WTC11 (cell line): Measurements from ENCODE around the gene SPSB2. TPM values are rescaled to one million over a fixed set of nuclear protein-coding genes. Genes with fewer than 3 reads are reported as not detected.
A peak's percentile ranks its signal among the peaks of the same experiment; 100 is the strongest.

ENCODE experiments used
- ELF4 ChIP-seq: sonication (generic); formaldehyde crosslinking; IDR thresholded peaks from 2 replicates; pipeline ENCODE4 v1.8.1; 2022; ENCODE audit warnings: low read depth, mild to moderate bottlenecking, moderate library complexity, missing genetic modification reagents
- ERG ChIP-seq: fragments of 250-450 bp; sonication (Bioruptor Pico); IDR thresholded peaks from 2 replicates; pipeline ENCODE4 v1.8.0; 2021; ENCODE audit warnings: mild to moderate bottlenecking
- ESRRA ChIP-seq: sonication (generic); formaldehyde crosslinking; IDR thresholded peaks from 2 replicates; pipeline ENCODE4 v1.8.1; 2022; ENCODE audit warnings: mild to moderate bottlenecking, missing genetic modification reagents, borderline replicate concordance
- GRHL2 ChIP-seq: fragments of 250-450 bp; sonication (Bioruptor Pico); IDR thresholded peaks from 2 replicates; pipeline ENCODE4 v1.8.0; 2022; ENCODE audit warnings: mild to moderate bottlenecking, moderate library complexity; ENCODE audit not compliant: insufficient replicate concordance, severe bottlenecking
- JAZF1 ChIP-seq: fragments of 250-450 bp; sonication (Bioruptor Pico); IDR thresholded peaks from 2 replicates; pipeline ENCODE4 v1.9.0; 2021; ENCODE audit warnings: moderate library complexity, mild to moderate bottlenecking, inconsistent platforms
- NFE2L1 ChIP-seq: sonication (generic); formaldehyde crosslinking; IDR thresholded peaks from 2 replicates; pipeline ENCODE4 v1.8.1; 2023; ENCODE audit warnings: missing genetic modification reagents
- NR3C1 ChIP-seq: sonication (generic); formaldehyde crosslinking; conservative IDR thresholded peaks from 2 replicates; pipeline ENCODE4 v1.8.1; 2023; ENCODE audit warnings: low read depth, mild to moderate bottlenecking, missing genetic modification reagents
- OVOL2 ChIP-seq: fragments of 250-450 bp; sonication (Bioruptor Pico); IDR thresholded peaks from 2 replicates; pipeline ENCODE4 v1.9.0; 2021; ENCODE audit warnings: mild to moderate bottlenecking, borderline replicate concordance
- RELA ChIP-seq: sonication (generic); formaldehyde crosslinking; IDR thresholded peaks from 2 replicates; pipeline ENCODE4 v1.8.1; 2022; ENCODE audit warnings: missing genetic modification reagents, mild to moderate bottlenecking, borderline replicate concordance
- SOX15 ChIP-seq: fragments of 250-450 bp; sonication (Bioruptor Pico); IDR thresholded peaks from 2 replicates; pipeline ENCODE4 v1.9.0; 2021; ENCODE audit warnings: mild to moderate bottlenecking
- TEAD4 ChIP-seq: sonication (generic); formaldehyde crosslinking; IDR thresholded peaks from 2 replicates; pipeline ENCODE4 v1.8.0; 2022; ENCODE audit warnings: mild to moderate bottlenecking, missing genetic modification reagents
- TP53 ChIP-seq: sonication (generic); formaldehyde crosslinking; IDR thresholded peaks from 2 replicates; pipeline ENCODE4 v1.8.1; 2023; ENCODE audit warnings: mild to moderate bottlenecking, missing genetic modification reagents
- ZBTB43 ChIP-seq: sonication (generic); formaldehyde crosslinking; IDR thresholded peaks from 2 replicates; pipeline ENCODE4 v1.8.1; 2023; ENCODE audit warnings: mild to moderate bottlenecking, missing genetic modification reagents
- ZNF317 ChIP-seq: sonication (generic); formaldehyde crosslinking; IDR thresholded peaks from 2 replicates; pipeline ENCODE4 v1.8.1; 2023; ENCODE audit warnings: low read depth, mild to moderate bottlenecking, moderate library complexity, missing genetic modification reagents, borderline replicate concordance
- ZNF423 ChIP-seq: fragments of 250-450 bp; sonication (Bioruptor Pico); IDR thresholded peaks from 2 replicates; pipeline ENCODE4 v2.1.2; 2022; ENCODE audit warnings: mild to moderate bottlenecking, moderate library complexity
- total RNA-seq: library from RNA; stranded (reverse); gene quantifications from 3 replicates; pipeline ENCODE4 v1.2.3, GENCODE V29; 2021
- TF ChIP-seq, protein P1 (sequence below): sonication (generic); formaldehyde crosslinking; IDR thresholded peaks from 2 replicates; pipeline ENCODE4 v1.8.1; 2023; ENCODE audit warnings: mild to moderate bottlenecking, missing genetic modification reagents
- TF ChIP-seq, protein P2 (sequence below): sonication (generic); formaldehyde crosslinking; conservative IDR thresholded peaks from 2 replicates; pipeline ENCODE4 v1.8.1; 2023; ENCODE audit warnings: mild to moderate bottlenecking, low read depth, missing genetic modification reagents, moderate library complexity
- TF ChIP-seq, protein P3 (sequence below): fragments of 250-450 bp; sonication (Bioruptor Pico); conservative IDR thresholded peaks from 2 replicates; pipeline ENCODE4 v1.9.0; 2021; ENCODE audit warnings: mild to moderate bottlenecking
- TF ChIP-seq, protein P4 (sequence below): sonication (generic); formaldehyde crosslinking; IDR thresholded peaks from 2 replicates; pipeline ENCODE4 v1.8.1; 2023; ENCODE audit warnings: mild to moderate bottlenecking, missing genetic modification reagents, borderline replicate concordance
- TF ChIP-seq, protein P5 (sequence below): sonication (generic); formaldehyde crosslinking; IDR thresholded peaks from 2 replicates; pipeline ENCODE4 v1.8.0; 2023; ENCODE audit warnings: mild to moderate bottlenecking, missing genetic modification reagents

Gene SPSB2
- total RNA-seq, 1 experiment from 2014 or later: 25.5 TPM

DNA sequence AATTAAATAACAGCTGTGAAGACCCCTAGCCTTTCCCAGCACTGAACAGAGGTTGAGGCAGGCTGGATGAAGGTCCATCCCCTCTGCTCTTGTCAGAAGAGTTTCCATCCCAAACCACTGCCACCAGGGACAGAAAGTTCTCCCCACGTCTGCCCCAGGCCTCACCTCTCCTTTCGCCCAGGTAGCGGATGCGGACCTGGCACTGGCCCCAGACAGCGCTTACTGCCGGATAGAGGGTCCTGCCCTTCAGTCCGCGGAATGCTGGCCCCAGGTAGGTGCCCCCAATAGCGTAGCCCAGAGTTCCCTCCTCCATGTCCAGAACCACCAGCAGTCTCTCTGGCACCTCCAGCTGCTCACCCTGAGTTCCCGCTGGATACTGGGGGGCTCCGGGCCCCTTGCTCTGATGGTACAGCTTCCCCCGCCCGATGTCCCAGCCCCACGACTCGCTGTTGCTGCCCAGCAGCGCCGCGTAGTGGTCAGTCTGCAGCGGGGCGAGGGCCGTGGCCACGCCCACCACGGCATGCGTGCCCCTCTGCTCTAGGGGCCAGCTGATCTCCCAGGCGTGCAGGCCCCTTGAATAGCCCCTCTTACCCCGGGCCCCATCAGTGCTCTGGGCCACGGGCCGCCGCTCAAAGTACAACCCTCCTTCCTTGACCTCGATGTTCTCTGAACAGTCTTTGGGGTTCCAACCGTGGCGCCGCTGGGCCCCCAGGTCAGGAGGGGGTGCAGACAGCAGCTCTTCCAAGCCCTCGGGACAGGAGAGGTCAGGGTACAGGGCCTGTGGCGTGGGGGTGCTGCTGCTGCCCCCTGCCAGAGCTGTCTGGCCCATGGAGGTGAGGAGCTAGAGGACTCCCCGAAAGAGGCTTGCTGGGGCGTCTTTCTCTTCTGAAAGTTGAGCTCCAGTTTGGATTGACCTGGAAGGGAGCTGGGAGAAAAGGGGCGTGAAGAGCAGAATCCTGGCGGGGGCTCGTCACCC lies 742 bp downstream of the SPSB2 start (continued):
- TF ChIP-seq NR3C1 (0 out of 2 replicates have a peak, but pooled peaks have one; percentile 64), TEAD4 (CRISPR knock-in tag) (0 out of 2 replicates have a peak, but pooled peaks have one; percentile 14), TP53 (CRISPR knock-in tag) (peak; percentile 38; the same call in 1 of the 2 replicates), ERG (CRISPR knock-in tag) (no peak), ZNF317 (no peak), OVOL2 (no peak), JAZF1 (CRISPR knock-in tag) (no peak), SOX15 (CRISPR knock-in tag) (no peak), RELA (CRISPR knock-in tag) (no peak), GRHL2 (CRISPR knock-in tag) (no peak), ZBTB43 (no peak), ZNF423 (CRISPR knock-in tag) (no peak), ESRRA (CRISPR knock-in tag) (no peak), ELF4 (CRISPR knock-in tag) (no peak), NFE2L1 (CRISPR knock-in tag) (peak; percentile 40; the same call in 1 of the 2 replicates)
- TF ChIP-seq, protein P1, sequence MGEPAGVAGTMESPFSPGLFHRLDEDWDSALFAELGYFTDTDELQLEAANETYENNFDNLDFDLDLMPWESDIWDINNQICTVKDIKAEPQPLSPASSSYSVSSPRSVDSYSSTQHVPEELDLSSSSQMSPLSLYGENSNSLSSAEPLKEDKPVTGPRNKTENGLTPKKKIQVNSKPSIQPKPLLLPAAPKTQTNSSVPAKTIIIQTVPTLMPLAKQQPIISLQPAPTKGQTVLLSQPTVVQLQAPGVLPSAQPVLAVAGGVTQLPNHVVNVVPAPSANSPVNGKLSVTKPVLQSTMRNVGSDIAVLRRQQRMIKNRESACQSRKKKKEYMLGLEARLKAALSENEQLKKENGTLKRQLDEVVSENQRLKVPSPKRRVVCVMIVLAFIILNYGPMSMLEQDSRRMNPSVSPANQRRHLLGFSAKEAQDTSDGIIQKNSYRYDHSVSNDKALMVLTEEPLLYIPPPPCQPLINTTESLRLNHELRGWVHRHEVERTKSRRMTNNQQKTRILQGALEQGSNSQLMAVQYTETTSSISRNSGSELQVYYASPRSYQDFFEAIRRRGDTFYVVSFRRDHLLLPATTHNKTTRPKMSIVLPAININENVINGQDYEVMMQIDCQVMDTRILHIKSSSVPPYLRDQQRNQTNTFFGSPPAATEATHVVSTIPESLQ (CRISPR knock-in tag): no peak
- TF ChIP-seq, protein P2, sequence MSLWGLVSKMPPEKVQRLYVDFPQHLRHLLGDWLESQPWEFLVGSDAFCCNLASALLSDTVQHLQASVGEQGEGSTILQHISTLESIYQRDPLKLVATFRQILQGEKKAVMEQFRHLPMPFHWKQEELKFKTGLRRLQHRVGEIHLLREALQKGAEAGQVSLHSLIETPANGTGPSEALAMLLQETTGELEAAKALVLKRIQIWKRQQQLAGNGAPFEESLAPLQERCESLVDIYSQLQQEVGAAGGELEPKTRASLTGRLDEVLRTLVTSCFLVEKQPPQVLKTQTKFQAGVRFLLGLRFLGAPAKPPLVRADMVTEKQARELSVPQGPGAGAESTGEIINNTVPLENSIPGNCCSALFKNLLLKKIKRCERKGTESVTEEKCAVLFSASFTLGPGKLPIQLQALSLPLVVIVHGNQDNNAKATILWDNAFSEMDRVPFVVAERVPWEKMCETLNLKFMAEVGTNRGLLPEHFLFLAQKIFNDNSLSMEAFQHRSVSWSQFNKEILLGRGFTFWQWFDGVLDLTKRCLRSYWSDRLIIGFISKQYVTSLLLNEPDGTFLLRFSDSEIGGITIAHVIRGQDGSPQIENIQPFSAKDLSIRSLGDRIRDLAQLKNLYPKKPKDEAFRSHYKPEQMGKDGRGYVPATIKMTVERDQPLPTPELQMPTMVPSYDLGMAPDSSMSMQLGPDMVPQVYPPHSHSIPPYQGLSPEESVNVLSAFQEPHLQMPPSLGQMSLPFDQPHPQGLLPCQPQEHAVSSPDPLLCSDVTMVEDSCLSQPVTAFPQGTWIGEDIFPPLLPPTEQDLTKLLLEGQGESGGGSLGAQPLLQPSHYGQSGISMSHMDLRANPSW (CRISPR knock-in tag): no peak
- TF ChIP-seq, protein P3, sequence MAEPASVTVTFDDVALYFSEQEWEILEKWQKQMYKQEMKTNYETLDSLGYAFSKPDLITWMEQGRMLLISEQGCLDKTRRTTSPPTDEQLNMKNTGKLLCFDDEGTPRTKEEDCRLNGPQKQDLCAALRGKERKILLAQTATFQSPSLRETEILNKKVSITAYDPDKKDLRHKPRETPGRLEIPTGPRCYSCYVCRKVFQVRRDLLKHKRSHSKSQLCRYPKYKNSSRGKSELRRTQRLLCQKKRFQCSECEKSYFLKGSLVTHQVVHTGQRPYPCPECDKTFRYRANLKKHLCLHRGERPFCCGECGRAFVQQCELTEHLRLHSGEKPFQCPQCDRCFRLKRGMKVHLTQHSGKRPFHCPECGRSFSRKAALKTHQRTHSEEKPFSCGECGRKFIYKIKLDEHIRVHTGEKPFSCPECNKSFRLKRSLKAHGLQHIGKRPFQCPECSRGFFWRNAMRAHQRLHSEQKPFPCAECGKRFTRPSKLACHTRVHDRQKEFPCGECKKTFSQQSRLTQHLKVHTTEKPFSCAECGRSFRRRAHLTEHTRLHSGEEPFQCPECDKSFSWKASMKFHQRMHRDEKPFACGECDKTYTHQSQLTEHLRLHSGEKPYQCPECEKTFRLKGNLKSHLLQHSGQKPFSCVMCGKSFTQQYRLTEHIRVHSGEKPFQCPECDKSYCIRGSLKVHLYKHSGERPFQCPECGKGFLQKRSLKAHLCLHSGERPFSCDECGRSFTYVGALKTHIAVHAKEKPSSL (CRISPR knock-in tag): no peak; the same call in 1 of the 2 replicates
- TF ChIP-seq, protein P4, sequence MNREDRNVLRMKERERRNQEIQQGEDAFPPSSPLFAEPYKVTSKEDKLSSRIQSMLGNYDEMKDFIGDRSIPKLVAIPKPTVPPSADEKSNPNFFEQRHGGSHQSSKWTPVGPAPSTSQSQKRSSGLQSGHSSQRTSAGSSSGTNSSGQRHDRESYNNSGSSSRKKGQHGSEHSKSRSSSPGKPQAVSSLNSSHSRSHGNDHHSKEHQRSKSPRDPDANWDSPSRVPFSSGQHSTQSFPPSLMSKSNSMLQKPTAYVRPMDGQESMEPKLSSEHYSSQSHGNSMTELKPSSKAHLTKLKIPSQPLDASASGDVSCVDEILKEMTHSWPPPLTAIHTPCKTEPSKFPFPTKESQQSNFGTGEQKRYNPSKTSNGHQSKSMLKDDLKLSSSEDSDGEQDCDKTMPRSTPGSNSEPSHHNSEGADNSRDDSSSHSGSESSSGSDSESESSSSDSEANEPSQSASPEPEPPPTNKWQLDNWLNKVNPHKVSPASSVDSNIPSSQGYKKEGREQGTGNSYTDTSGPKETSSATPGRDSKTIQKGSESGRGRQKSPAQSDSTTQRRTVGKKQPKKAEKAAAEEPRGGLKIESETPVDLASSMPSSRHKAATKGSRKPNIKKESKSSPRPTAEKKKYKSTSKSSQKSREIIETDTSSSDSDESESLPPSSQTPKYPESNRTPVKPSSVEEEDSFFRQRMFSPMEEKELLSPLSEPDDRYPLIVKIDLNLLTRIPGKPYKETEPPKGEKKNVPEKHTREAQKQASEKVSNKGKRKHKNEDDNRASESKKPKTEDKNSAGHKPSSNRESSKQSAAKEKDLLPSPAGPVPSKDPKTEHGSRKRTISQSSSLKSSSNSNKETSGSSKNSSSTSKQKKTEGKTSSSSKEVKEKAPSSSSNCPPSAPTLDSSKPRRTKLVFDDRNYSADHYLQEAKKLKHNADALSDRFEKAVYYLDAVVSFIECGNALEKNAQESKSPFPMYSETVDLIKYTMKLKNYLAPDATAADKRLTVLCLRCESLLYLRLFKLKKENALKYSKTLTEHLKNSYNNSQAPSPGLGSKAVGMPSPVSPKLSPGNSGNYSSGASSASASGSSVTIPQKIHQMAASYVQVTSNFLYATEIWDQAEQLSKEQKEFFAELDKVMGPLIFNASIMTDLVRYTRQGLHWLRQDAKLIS: 0 out of 2 replicates have a peak, but pooled peaks have one; percentile 26
- TF ChIP-seq, protein P5, sequence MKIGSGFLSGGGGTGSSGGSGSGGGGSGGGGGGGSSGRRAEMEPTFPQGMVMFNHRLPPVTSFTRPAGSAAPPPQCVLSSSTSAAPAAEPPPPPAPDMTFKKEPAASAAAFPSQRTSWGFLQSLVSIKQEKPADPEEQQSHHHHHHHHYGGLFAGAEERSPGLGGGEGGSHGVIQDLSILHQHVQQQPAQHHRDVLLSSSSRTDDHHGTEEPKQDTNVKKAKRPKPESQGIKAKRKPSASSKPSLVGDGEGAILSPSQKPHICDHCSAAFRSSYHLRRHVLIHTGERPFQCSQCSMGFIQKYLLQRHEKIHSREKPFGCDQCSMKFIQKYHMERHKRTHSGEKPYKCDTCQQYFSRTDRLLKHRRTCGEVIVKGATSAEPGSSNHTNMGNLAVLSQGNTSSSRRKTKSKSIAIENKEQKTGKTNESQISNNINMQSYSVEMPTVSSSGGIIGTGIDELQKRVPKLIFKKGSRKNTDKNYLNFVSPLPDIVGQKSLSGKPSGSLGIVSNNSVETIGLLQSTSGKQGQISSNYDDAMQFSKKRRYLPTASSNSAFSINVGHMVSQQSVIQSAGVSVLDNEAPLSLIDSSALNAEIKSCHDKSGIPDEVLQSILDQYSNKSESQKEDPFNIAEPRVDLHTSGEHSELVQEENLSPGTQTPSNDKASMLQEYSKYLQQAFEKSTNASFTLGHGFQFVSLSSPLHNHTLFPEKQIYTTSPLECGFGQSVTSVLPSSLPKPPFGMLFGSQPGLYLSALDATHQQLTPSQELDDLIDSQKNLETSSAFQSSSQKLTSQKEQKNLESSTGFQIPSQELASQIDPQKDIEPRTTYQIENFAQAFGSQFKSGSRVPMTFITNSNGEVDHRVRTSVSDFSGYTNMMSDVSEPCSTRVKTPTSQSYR (CRISPR knock-in tag): no peak
